ENCODE results near the gene GLT1D1.

DNA sequence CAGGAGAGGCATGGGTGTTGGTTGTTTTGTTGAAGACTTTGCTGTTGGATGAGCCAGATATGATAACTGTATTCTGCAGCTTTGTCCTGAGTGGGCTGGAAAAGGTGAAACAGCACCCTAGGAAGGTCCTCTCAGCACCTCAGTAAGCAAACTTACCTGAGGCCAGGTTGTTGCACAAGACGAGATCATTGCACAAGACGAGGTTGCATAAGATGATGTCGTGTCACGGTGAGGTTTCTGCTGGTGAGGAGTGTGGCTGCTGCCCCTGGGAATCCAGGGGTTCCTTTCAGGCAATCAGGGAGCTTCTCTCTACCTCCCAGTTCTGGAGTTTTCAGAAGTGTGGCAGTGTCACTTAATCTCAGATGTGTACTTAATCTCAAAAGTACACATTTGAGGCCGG, 85.6 kb downstream of the GLT1D1 start:
- TF ChIP-seq ISL1 (CRISPR knock-in tag; IDR thresholded peaks at IDR 0.05) (no peak), ZNF565 (CRISPR knock-in tag; conservative IDR thresholded peaks at IDR 0.05; ENCODE audit: low read depth) (no peak), PATZ1 (CRISPR knock-in tag; IDR thresholded peaks at IDR 0.05; ENCODE audit: borderline replicate concordance) (no peak), ZFP30 (CRISPR knock-in tag; IDR thresholded peaks at IDR 0.05) (no peak), SNAI2 (CRISPR knock-in tag; IDR thresholded peaks at IDR 0.05) (no peak), RARB (CRISPR knock-in tag; IDR thresholded peaks at IDR 0.05) (no peak), ESRRG (CRISPR knock-in tag; IDR thresholded peaks at IDR 0.05) (no peak), TSHZ2 (CRISPR knock-in tag; IDR thresholded peaks at IDR 0.05) (no peak)
- TF ChIP-seq, protein P1, sequence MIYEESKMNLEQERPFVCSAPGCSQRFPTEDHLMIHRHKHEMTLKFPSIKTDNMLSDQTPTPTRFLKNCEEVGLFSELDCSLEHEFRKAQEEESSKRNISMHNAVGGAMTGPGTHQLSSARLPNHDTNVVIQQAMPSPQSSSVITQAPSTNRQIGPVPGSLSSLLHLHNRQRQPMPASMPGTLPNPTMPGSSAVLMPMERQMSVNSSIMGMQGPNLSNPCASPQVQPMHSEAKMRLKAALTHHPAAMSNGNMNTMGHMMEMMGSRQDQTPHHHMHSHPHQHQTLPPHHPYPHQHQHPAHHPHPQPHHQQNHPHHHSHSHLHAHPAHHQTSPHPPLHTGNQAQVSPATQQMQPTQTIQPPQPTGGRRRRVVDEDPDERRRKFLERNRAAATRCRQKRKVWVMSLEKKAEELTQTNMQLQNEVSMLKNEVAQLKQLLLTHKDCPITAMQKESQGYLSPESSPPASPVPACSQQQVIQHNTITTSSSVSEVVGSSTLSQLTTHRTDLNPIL (CRISPR knock-in tag; IDR thresholded peaks at IDR 0.05; ENCODE audit: low read depth) = no peak
